SK-N-SH treated with all-trans-retinoic acid at 6 μM for 48 hours (cell line): ENCODE measurements around the gene INPP4B.

Source experiments
- BACH2 ChIP-seq: fragments of 250-450 bp; sonication (Bioruptor Pico); IDR thresholded peaks from 2 replicates; pipeline ENCODE4 v1.9.0; 2021; ENCODE audit warnings: mild to moderate bottlenecking, borderline replicate concordance
- GLIS3 ChIP-seq: fragments of 250-450 bp; sonication (Bioruptor Pico); IDR thresholded peaks from 2 replicates; pipeline ENCODE4 v1.5.0; 2020; ENCODE audit warnings: mild to moderate bottlenecking, moderate library complexity
- ISL1 ChIP-seq: fragments of 250-450 bp; sonication (Bioruptor Pico); IDR thresholded peaks from 2 replicates; pipeline ENCODE4 v2.1.2; 2022; ENCODE audit warnings: mild to moderate bottlenecking, moderate library complexity
- OSR1 ChIP-seq: fragments of 250-450 bp; sonication (Bioruptor Pico); IDR thresholded peaks from 2 replicates; pipeline ENCODE4 v1.8.0; 2022; ENCODE audit warnings: moderate library complexity, mild to moderate bottlenecking, inconsistent platforms
- PATZ1 ChIP-seq: fragments of 250-450 bp; sonication (Bioruptor Pico); IDR thresholded peaks from 2 replicates; pipeline ENCODE4 v1.8.0; 2020; ENCODE audit warnings: mild to moderate bottlenecking, moderate library complexity, borderline replicate concordance
- POU6F1 ChIP-seq: fragments of 250-450 bp; sonication (Bioruptor Pico); IDR thresholded peaks from 2 replicates; pipeline ENCODE4 v1.8.0; 2021; ENCODE audit warnings: low read depth, mild to moderate bottlenecking, moderate library complexity, borderline replicate concordance
- RARB ChIP-seq: fragments of 250-450 bp; sonication (Bioruptor Pico); IDR thresholded peaks from 2 replicates; pipeline ENCODE4 v1.8.0; 2021; ENCODE audit warnings: mild to moderate bottlenecking, moderate library complexity
- TOX ChIP-seq: fragments of 250-450 bp; sonication (Bioruptor Pico); IDR thresholded peaks from 2 replicates; pipeline ENCODE4 v1.8.0; 2021; ENCODE audit warnings: mild to moderate bottlenecking, moderate library complexity, borderline replicate concordance
- TSHZ2 ChIP-seq: fragments of 250-450 bp; sonication (Bioruptor Pico); IDR thresholded peaks from 2 replicates; pipeline ENCODE4 v1.5.0; 2020; ENCODE audit warnings: mild to moderate bottlenecking, moderate library complexity
- ZC3H10 ChIP-seq: fragments of 250-450 bp; sonication (Bioruptor Pico); IDR thresholded peaks from 2 replicates; pipeline ENCODE4 v1.5.1; 2021; ENCODE audit warnings: mild to moderate bottlenecking, moderate library complexity

GRCh38 chr4:142615324-142615665 lies 230.8 kb downstream of the INPP4B start:
- no peak for TF ChIP-seq ISL1 (CRISPR knock-in tag)
- TF ChIP-seq ZC3H10: no peak
- no peak for TF ChIP-seq TOX
- no peak for TF ChIP-seq PATZ1 (CRISPR knock-in tag)
- no peak for TF ChIP-seq GLIS3
- no peak for TF ChIP-seq BACH2 (CRISPR knock-in tag)
- no peak for TF ChIP-seq RARB (CRISPR knock-in tag)
- TF ChIP-seq POU6F1 (CRISPR knock-in tag): no peak
- TF ChIP-seq OSR1 (CRISPR knock-in tag): no peak
- no peak for TF ChIP-seq TSHZ2
